Thoracic aorta endothelial cell (primary cell): ENCODE measurements around the gene GALNT7. TPM values are rescaled to one million over a fixed set of nuclear protein-coding genes. Genes with fewer than 3 reads are reported as not detected.

Experiments
- small RNA-seq: library from RNA; depleted of rRNA; stranded (forward); fragments of <200 nt; gene quantifications from one replicate; pipeline ENCODE3, GENCODE V24; 2012
- total RNA-seq: library from RNA; depleted of rRNA; stranded (reverse); fragments of >200 nt; gene quantifications from 2 replicates; pipeline ENCODE4 v1.2.3, GENCODE V29; 2012

Gene GALNT7, protein sequence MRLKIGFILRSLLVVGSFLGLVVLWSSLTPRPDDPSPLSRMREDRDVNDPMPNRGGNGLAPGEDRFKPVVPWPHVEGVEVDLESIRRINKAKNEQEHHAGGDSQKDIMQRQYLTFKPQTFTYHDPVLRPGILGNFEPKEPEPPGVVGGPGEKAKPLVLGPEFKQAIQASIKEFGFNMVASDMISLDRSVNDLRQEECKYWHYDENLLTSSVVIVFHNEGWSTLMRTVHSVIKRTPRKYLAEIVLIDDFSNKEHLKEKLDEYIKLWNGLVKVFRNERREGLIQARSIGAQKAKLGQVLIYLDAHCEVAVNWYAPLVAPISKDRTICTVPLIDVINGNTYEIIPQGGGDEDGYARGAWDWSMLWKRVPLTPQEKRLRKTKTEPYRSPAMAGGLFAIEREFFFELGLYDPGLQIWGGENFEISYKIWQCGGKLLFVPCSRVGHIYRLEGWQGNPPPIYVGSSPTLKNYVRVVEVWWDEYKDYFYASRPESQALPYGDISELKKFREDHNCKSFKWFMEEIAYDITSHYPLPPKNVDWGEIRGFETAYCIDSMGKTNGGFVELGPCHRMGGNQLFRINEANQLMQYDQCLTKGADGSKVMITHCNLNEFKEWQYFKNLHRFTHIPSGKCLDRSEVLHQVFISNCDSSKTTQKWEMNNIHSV
- total RNA-seq = 67.3 and 81.7 TPM in 2 replicates

DNA sequence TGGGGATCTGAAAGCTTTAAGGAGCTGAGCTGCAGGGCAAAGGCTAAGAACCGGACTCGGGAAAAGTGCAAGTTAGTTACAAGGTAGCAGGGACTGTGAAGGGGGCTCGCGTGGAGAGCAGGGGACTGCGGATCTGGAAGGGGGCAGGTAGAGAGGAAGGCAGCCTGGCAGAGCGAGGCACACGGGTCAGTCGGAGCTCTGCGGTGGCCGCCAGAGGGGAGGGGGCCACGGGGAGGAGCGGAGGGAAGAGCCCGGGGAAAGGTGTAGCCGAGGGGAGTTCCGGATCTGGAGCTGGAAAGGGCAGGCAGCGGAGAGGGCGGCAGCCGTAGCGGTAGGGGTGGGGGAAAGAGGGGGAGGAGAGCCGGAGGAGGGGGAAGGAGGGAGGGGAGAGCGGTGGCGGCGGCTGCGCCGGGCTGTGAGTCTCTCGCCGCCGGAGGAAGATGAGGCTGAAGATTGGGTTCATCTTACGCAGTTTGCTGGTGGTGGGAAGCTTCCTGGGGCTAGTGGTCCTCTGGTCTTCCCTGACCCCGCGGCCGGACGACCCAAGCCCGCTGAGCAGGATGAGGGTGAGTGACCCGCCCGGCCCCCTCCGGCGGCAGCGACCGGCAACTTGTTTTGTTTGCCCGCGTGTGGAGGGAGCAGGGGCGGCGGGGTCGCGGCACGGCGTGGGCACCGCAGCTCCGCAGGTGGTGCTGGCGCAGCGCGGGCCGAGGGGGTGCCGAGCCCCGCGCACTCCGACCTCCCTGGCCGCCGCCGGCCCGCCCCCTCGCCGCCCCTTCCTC lies at the start of gene GALNT7:
GALNT7 (plus strand) TSS at position 416 of the 782 bp plus-strand sequence; CDS start at position 441, 25 bp downstream.

DNA sequence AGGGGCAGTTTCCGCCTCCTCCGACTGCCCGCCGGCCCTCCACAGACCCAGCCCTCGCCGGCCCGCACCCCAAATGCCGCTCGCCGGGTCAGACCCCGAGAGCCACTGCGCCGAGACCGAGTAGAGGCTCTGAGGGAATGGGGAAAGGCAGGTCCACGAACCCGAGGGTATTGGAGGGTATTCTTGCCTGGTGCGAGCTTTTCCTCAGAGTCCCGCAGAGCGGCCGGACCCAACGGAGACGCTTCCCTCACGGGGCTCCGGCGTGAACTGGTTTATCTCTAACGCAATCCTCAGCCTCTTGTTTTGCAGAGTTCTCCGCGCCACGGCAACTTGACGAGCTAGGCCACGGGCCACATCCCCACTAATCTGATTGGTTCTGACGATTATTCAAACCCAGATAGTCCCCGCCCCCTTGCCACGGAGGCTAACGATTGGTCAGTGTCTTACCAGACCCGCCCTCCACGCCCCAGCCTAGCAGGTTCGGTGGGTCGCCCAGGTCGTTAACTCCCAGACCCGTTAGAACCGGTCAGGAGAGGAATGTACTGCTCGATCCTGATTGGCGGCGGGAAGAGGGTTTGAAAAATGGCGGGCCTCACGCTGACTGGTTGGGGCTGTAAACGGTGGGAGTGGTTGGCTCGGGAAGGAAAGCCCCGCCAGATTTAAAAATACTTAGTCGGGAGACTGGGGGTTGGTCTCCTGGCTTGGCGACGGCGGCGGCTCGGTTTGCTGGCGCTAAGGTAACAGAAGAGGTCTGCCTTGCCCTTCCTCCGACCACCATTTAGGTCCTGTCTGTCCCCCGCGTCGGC lies 165.7 kb downstream of the GALNT7 start, which contains the start of gene HMGB2:
HMGB2 (minus strand) TSS at position 274 of the 806 bp plus-strand sequence. CDS start 709 bp downstream, outside the sequence.

DNA sequence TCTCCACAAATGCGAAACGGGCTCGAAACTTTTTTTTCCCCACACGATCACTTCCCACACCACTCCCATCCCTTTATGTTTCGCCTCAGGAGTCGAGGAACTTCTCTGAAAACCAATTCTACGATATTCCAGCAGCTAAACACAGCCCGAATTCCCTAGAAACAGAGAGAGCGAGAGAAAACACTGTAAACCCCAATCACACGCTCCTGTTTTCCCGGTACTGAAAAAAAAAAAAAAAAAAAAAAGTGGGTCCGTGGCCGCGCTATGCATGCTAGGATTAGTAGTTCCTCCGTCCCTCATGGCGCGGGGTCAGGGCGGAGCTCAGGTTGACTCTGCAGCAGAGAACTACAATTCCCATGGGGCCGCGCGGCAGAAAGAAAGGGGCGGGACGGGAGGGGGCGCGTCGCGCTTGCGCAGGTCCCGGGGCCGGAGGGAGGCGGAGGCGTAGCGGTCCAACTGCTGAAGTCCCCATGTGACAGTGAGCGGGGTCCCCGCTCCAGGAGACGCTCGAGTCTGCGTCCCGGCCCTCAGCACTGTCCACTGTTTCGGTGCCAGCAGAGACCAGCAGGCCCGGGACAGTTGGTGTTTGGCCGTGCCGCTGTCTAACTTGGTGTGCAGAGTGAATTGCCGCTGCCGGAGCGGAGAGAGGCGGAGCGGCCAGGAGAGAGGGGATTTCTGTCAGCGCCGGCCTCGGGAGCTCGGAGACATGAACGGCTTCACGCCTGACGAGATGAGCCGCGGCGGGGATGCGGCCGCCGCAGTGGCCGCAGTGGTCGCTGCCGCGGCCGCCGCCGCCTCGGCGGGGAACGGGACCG lies 202.1 kb downstream of the GALNT7 start, which contains the start of gene SAP30:
SAP30 (plus strand) TSS at position 478 of the 815 bp plus-strand sequence; CDS start at position 707, 229 bp downstream.

Small RNA genes lying within 50 kb of the gene (small RNA-seq; reads per million reads assigned to genes)
- gene MIR548T = not detected
- gene RN7SL253P = not detected

Other genes with a start within 250 kb of the GALNT7 start
- gene HMGB2, start 165.5 kb downstream of the GALNT7 start, total RNA-seq = 128 and 206 TPM in 2 replicates
- gene SAP30, start 202.1 kb downstream of the GALNT7 start, total RNA-seq = 25.8 and 31.3 TPM in 2 replicates
- under 0.01 and 0.07 TPM in 2 replicates for gene SCRG1, start 230.3 kb downstream of the GALNT7 start, total RNA-seq